ENCODE data around the gene ADARB2.

ADARB2 gene

GRCh38 chr10:1132584-1132983 is 604.7 kb downstream of the ADARB2 start:
- DNase-seq, result peak; percentile 22

- peak; percentile 19 for DNase-seq
Observed at GRCh38 chr10:1130995-1131790, 606.1 kb downstream of the ADARB2 start.

GRCh38 chr10:1130226-1130625 is 607.1 kb downstream of the ADARB2 start:
- DNase-seq, result peak; percentile 17

- peak; percentile 6 for DNase-seq
Observed at GRCh38 chr10:1128649-1129048, 608.7 kb downstream of the ADARB2 start.

GRCh38 chr10:1128115-1128514 is 609.2 kb downstream of the ADARB2 start:
- DNase-seq, result no peak

- peak; percentile 3 for DNase-seq
Observed at GRCh38 chr10:1127629-1128028, 609.7 kb downstream of the ADARB2 start.
